Fibroblast of skin of right biceps (primary cell): ENCODE results near the gene TMEM132D.

ENCODE experiments used
- DNase-seq: peaks from one replicate; pipeline ENCODE4 v3.0.0-alpha.2; 2013

TMEM132D gene

GRCh38 chr12:129145381-129145780 lies 758.4 kb downstream of the TMEM132D start:
- DNase-seq = no peak

- DNase-seq = no peak
Measured at GRCh38 chr12:129138776-129139175, 765.0 kb downstream of the TMEM132D start.

GRCh38 chr12:129136694-129137325 lies 767.0 kb downstream of the TMEM132D start:
- DNase-seq = no peak

GRCh38 chr12:129127771-129128170 lies 776.1 kb downstream of the TMEM132D start:
- no peak for DNase-seq

GRCh38 chr12:129127211-129127610 lies 776.6 kb downstream of the TMEM132D start:
- DNase-seq = no peak

- no peak for DNase-seq
Measured at GRCh38 chr12:129119537-129119936, 784.3 kb downstream of the TMEM132D start.

GRCh38 chr12:129115558-129115957 lies 788.3 kb downstream of the TMEM132D start:
- no peak for DNase-seq

GRCh38 chr12:129110575-129110974 lies 793.2 kb downstream of the TMEM132D start:
- no peak for DNase-seq

- DNase-seq = no peak
Measured at GRCh38 chr12:129109174-129110001, 794.4 kb downstream of the TMEM132D start.

- no peak for DNase-seq
Measured at GRCh38 chr12:129106772-129107171, 797.1 kb downstream of the TMEM132D start.

GRCh38 chr12:129103231-129103630 lies 800.6 kb downstream of the TMEM132D start:
- DNase-seq = no peak

GRCh38 chr12:129102233-129102632 lies 801.6 kb downstream of the TMEM132D start:
- DNase-seq = no peak

- DNase-seq = no peak
Measured at GRCh38 chr12:129101816-129102215, 802.0 kb downstream of the TMEM132D start.

GRCh38 chr12:129101404-129101803 lies 802.4 kb downstream of the TMEM132D start:
- DNase-seq = no peak

GRCh38 chr12:129097451-129097850 lies 806.4 kb downstream of the TMEM132D start:
- DNase-seq = no peak

- DNase-seq = no peak
Measured at GRCh38 chr12:129096968-129097367, 806.9 kb downstream of the TMEM132D start.

- no peak for DNase-seq
Measured at GRCh38 chr12:129096184-129096583, 807.6 kb downstream of the TMEM132D start.

- DNase-seq = no peak
Measured at GRCh38 chr12:129089576-129089975, 814.2 kb downstream of the TMEM132D start.

GRCh38 chr12:129084875-129085826 lies 818.7 kb downstream of the TMEM132D start:
- DNase-seq = no peak

- DNase-seq = no peak
Measured at GRCh38 chr12:129083121-129083840, 820.5 kb downstream of the TMEM132D start.

GRCh38 chr12:129082441-129082840 lies 821.4 kb downstream of the TMEM132D start:
- DNase-seq = no peak

GRCh38 chr12:129081755-129082250 lies 822.0 kb downstream of the TMEM132D start:
- DNase-seq = no peak
